Endothelial cell (in vitro differentiated cells): ENCODE measurements around the gene ETF1. TPM values are rescaled to one million over a fixed set of nuclear protein-coding genes. Genes with fewer than 3 reads are reported as not detected.
A peak's percentile ranks its signal among the peaks of the same experiment; 100 is the strongest.

ENCODE experiments used
- DNase-seq: peaks from one replicate; pipeline ENCODE4 v3.0.0; 2021; ENCODE audit warnings: low spot score
- H3K27ac Mint-ChIP-seq: one replicate; pipeline ENCODE4 v1.8.0; 2021; ENCODE audit warnings: mixed read lengths, inconsistent platforms; ENCODE audit not compliant: unreplicated experiment
- H3K27me3 Mint-ChIP-seq: one replicate; pipeline ENCODE4 v1.8.0; 2021; ENCODE audit warnings: mild to moderate bottlenecking, moderate library complexity, mixed read lengths, inconsistent platforms; ENCODE audit not compliant: unreplicated experiment
- H3K36me3 Mint-ChIP-seq: one replicate; pipeline ENCODE4 v1.8.0; 2021; ENCODE audit warnings: mild to moderate bottlenecking, low read depth, mixed read lengths, inconsistent platforms; ENCODE audit not compliant: unreplicated experiment
- H3K4me1 Mint-ChIP-seq: one replicate; pipeline ENCODE4 v1.8.0; 2021; ENCODE audit warnings: mild to moderate bottlenecking, mixed read lengths, inconsistent platforms; ENCODE audit not compliant: unreplicated experiment
- H3K4me3 Mint-ChIP-seq: one replicate; pipeline ENCODE4 v1.8.0; 2021; ENCODE audit warnings: mild to moderate bottlenecking, mixed read lengths, inconsistent platforms; ENCODE audit not compliant: unreplicated experiment
- H3K9me3 Mint-ChIP-seq: one replicate; pipeline ENCODE4 v1.8.0; 2021; ENCODE audit warnings: mixed read lengths, inconsistent platforms; ENCODE audit not compliant: unreplicated experiment
- total RNA-seq: library from RNA; stranded (reverse); fragmentation: NEBNext Ultra II Directional; extraction: Animal tissue kit (Norgen Biotek cat#: 25700); gene quantifications from one replicate; pipeline ENCODE4 v1.2.1, GENCODE V29; 2021; ENCODE audit not compliant: unreplicated experiment
- TF ChIP-seq, protein P1 (sequence below): fragments of 200-600 bp; sonication (generic); IDR thresholded peaks from one replicate; pipeline ENCODE4 v1.5.0; 2021; ENCODE audit warnings: antibody characterized with exemption; ENCODE audit not compliant: unreplicated experiment

The ETF1 gene
- total RNA-seq, 1 donor from 2014 or later: 84.7 TPM

DNA sequence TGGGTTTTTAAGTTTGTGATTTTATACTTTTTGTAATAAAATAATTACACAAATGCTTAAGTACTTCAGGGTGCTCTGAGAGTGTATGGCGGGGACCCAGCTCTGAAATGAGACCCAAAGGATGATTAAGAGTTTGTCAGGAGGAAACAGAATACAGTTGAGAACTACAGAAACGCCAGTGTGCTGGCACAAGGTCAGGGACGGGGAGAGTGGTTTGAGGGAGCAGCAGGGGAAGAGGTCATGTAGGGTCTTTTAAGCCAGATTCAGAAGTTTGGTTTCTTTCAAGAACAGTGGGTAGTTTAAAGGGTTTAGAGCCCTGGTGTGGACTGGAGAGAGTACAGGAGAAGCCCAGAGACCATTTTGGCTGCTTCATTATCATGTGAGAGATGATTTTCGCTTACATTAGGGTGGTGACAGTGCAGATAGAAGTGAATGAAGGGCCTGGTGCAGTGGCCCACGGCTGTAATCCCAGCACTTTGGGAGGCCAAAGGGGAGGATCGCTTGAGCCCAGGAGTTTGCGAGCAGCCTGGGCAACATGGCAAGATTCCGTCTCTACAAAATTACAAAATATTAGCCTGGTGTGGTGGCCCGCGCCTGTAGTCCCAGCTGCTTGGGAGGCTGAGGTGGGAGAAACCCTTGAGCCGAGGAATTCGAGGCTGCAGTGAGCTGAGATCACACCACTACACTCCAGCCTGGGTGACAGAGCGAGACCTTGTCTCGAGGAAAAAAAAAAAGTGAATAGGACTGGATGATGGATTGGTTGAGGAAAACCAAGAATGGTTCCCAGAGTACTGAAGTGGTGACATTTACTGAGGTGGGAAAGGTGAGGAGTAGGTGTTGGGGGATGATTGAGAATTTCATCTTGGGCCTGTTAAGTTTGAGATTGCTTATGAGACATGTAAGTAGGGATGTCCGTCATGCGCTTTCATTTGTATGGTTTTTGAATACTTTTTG is 1.4 kb upstream of the ETF1 start:
- no peak for DNase-seq
- H3K27me3 Mint-ChIP-seq: peaks cover 17% of the 10 kb centered on the region
- peaks cover 5% of the 10 kb centered on the region for H3K36me3 Mint-ChIP-seq
- H3K4me1 Mint-ChIP-seq: peaks cover 41% of the 10 kb centered on the region
- H3K4me3 Mint-ChIP-seq: peak overlapping the region; percentile 99
- no peaks in the 10 kb centered on the region for H3K9me3 Mint-ChIP-seq
- peak overlapping the region; percentile 99 for H3K27ac Mint-ChIP-seq
- TF ChIP-seq, protein P1, sequence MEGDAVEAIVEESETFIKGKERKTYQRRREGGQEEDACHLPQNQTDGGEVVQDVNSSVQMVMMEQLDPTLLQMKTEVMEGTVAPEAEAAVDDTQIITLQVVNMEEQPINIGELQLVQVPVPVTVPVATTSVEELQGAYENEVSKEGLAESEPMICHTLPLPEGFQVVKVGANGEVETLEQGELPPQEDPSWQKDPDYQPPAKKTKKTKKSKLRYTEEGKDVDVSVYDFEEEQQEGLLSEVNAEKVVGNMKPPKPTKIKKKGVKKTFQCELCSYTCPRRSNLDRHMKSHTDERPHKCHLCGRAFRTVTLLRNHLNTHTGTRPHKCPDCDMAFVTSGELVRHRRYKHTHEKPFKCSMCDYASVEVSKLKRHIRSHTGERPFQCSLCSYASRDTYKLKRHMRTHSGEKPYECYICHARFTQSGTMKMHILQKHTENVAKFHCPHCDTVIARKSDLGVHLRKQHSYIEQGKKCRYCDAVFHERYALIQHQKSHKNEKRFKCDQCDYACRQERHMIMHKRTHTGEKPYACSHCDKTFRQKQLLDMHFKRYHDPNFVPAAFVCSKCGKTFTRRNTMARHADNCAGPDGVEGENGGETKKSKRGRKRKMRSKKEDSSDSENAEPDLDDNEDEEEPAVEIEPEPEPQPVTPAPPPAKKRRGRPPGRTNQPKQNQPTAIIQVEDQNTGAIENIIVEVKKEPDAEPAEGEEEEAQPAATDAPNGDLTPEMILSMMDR: no peak

DNA sequence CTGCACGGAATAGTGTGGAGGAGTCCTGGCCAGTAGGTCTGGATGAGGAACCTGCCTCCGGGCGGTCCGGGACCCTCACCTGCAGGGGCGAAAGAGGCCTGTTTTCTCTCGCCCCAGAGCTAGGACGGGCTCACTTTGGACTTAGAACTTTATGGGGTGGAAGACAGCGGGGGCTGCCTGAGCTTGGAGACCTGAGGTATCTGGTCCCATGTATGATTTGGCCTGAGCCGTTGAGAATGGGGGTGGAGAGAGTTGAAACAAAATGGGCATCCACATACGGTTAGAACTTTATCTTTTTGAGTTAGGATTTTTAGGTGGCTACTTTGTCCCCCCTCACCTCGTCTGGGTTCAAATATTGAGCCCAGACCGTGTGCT is 681 bp upstream of the ETF1 start:
- TF ChIP-seq, protein P1: no peak
- Mint-ChIP-seq H3K27me3 (peaks cover 19% of the 10 kb centered on the region), H3K4me1 (peaks cover 41% of the 10 kb centered on the region), H3K9me3 (no peaks in the 10 kb centered on the region), H3K27ac (peak overlapping the region; percentile 99), H3K36me3 (peaks cover 5% of the 10 kb centered on the region), H3K4me3 (peak overlapping the region; percentile 99)
- no peak for DNase-seq

DNA sequence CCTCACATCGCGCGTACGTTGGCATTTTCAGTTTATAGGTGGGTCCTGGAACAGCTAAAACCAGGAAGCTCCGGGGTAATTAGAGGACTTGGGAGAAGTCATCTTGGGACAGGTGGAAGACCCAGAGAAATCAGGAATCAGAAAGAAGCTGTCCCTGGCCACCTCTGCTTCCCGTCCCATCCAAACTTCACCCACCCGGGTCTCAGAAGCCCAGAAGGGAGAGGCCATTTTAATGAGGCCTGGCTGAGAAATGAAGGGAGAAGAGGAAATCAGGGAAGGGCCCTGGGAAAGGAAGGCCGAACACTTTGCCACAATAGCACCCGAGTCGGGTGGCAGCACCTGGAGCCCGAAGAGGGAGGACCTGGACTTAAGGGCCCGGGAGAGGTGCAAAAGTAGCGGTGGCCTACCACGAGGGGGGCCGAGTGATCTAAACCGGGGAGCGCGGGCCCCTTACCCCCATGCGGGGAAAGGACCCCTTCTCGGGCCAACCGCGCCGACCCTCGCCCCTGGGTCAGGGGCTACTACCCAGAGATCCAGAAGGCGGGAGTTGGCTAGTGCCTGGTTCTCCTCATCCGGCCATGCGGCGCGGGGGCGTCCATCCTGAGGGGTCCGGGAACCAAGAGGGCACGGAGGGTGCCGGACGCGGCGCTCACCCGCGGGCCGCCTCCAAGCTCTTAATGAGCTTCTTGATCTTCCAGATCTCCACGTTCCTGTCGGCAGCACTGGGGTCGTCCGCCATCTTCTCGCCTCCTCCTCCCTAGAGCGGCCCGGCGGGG is 668 bp downstream of the ETF1 start:
- H3K27me3 Mint-ChIP-seq: peaks cover 20% of the 10 kb centered on the region
- DNase-seq: no peak
- no peaks in the 10 kb centered on the region for H3K9me3 Mint-ChIP-seq
- TF ChIP-seq, protein P1: no peak
- peaks cover 38% of the 10 kb centered on the region for H3K4me1 Mint-ChIP-seq
- H3K27ac Mint-ChIP-seq: peak overlapping the region; percentile 99
- H3K4me3 Mint-ChIP-seq: peak overlapping the region; percentile 99
- peaks cover 5% of the 10 kb centered on the region for H3K36me3 Mint-ChIP-seq

DNA sequence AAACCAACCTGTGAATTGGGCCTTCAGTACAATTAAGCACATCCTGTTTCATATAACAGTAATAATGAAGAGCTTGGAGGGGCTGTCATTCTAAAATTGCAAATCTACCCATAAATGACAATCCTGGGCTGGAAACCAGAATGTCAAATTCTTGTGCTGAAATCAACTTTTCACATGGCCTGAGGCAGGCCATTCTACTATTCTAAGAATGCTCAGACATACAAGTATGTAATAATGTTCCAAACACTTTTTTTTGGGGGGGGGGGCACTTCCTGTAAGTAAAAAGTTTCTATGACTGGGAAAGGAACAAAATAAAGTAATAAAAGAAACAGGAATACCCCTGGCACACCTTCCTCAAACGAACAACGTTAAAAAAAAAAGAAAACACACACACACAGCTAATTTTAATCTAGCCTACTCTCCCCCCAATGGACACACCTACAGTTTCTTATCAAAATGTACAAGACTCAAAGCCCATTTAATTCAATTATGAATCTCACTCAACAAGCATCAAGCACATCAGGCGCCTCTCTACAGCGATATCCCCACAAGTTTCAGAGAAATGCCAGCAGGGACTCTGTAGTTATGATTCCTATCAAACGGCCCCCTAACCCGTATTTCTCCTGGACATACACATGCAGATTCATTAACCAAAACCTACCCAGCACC is 1.4 kb downstream of the ETF1 start:
- Mint-ChIP-seq H3K9me3 (no peaks in the 10 kb centered on the region), H3K4me3 (peak overlapping the region; percentile 99), H3K27ac (peak overlapping the region; percentile 99), H3K36me3 (peaks cover 5% of the 10 kb centered on the region), H3K4me1 (peaks cover 38% of the 10 kb centered on the region), H3K27me3 (peaks cover 20% of the 10 kb centered on the region)
- TF ChIP-seq, protein P1: no peak
- DNase-seq: no peak
